ENCODE measurements around the gene ETV3L.

DNA sequence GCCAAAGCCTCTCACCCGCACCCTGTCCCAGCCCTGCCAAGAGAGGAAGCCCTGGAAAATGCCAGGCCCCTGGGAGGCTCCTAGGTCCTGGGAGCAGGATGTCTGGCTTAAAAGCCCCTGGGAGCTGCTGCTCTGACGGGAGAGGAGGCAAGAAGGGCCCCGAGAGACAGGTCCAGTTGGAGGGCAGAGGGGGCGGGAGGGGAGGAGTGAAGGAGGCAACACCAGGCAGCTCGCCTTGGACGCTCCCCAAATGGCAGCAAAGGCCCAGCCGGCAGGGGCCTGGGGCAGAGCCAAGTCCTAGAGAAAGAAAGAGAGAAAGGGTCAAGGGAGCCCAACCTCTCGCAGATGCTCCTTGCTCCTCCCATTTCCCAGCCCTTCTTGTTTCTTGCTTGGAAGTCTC, 6.8 kb downstream of the ETV3L start:
- TF ChIP-seq POLR2AphosphoS5 (IDR thresholded peaks at IDR 0.05; ENCODE audit: borderline replicate concordance, low read depth, low read length) (no peak), FOXP2 (optimal IDR thresholded peaks at IDR 0.05; ENCODE audit: control extremely low read depth, extremely low read length, insufficient read depth) (no peak)
